Loucy (cell line): ENCODE measurements around the gene PTPRA.

Source experiments
- CTCF ChIP-seq: fragments of 200-600 bp; sonication (generic); conservative IDR thresholded peaks from 2 replicates; pipeline ENCODE4 v1.5.1; 2014; ENCODE audit warnings: mild to moderate bottlenecking, antibody characterized with exemption, low read length
- EZH2phosphoT487 ChIP-seq: fragments of 200-600 bp; IDR thresholded peaks from 2 replicates; pipeline ENCODE4 v1.6.1; 2018; ENCODE audit warnings: antibody characterized with exemption, mild to moderate bottlenecking, moderate library complexity, borderline replicate concordance

GRCh38 chr20:2865101-2865500, 8.2 kb upstream of the PTPRA start:
- TF ChIP-seq CTCF (no peak), EZH2phosphoT487 (no peak)
